Measurements from ENCODE around the gene PTF1A.

PTF1A gene

DNA sequence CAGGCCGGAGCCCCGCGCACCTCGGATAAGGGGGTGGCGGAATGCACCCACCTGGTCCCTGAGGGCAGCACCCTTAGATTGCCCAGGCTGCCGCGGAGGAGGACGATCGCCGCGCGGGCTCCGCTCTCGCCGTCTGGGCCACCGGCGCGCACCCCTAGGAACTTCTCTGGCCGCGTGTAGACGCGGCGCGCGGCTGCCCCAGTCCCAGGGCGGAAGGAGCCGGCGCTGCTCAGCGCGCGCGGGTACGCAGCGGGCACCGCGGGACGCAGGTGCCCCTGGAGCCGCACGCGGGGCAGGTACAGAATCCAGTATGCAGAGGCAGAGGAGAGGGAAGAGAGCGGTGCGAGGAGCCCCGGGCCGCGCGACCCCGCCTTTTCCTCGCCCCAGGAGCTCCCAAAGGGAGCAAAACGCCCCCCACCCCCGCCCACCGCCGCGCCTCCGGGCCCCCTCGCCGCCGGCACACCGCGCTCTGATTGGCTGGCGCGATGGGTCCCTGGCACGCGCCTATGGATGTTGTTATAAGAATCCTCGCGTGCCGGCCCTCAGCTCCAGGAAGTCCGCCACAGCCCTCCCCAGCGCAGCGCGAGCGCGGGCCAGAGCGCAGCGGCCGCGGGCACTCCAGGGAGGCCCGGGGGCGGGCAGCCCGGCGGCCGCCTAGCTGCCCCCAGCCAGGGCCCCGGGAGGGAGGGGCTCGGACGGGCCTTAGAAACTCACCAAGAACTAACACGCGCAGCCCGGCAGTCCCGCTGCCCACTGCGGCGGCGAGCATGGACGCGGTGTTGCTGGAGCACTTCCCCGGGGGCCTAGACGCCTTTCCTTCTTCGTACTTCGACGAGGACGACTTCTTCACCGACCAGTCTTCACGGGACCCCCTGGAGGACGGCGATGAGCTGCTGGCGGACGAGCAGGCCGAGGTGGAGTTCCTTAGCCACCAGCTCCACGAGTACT lies at the start of gene PTF1A:
TSS of gene PTF1A (plus strand) at position 549 of the 948 bp plus-strand sequence. CDS start at position 768, 219 bp downstream.
- DNase-seq, result no peak

DNA sequence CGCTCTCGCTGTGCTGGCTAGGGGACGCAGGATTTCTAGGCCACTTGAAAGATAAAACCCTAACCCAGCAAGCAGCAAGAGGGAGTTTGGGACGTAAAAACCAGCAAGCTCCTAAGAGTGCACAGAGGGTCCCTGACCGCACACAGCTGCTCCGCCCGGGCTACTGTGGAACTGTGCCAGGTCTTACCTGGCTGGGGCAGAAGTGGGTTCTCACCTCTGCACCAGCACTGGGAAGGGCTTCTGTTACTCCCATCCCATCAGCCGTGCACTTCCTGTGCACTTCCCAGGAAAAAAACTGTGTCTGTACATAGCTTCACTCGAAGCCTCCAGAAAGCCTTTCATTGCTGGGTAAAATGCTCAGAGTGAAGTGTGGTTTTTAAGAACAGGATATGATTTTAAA lies 45.9 kb upstream of the PTF1A start:
- no peak for DNase-seq

DNA sequence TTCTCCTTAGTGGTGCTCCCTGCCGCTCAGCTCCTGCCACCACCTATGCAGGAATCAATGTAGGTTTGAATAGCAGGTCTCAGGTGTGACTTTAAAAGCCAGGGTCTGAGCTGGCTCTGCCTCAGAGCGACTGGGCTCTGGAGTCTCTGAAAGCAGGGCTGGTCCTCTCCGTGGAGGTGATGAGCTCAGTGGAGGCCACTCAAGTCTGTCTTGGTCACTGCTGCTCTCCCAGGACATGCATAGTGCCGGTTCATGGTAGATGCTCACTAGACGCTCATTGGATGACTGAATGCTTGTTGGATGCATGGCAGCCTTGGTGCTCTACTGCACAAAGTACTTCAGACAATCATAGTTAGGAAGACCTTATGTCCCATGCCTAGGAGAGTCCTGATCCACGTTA lies 45.1 kb upstream of the PTF1A start:
- DNase-seq, result no peak

GRCh38 chr10:23148214-23148613 lies 43.9 kb upstream of the PTF1A start:
- no peak for DNase-seq

GRCh38 chr10:23150091-23150490 lies 42.0 kb upstream of the PTF1A start:
- no peak for DNase-seq

GRCh38 chr10:23150610-23151009 lies 41.5 kb upstream of the PTF1A start:
- DNase-seq, result no peak

- DNase-seq, result no peak
These were observed 41.0 kb upstream of the PTF1A start for GRCh38 chr10:23151071-23151470.

- no peak for DNase-seq
These were observed 36.9 kb upstream of the PTF1A start for GRCh38 chr10:23155169-23155568.

DNA sequence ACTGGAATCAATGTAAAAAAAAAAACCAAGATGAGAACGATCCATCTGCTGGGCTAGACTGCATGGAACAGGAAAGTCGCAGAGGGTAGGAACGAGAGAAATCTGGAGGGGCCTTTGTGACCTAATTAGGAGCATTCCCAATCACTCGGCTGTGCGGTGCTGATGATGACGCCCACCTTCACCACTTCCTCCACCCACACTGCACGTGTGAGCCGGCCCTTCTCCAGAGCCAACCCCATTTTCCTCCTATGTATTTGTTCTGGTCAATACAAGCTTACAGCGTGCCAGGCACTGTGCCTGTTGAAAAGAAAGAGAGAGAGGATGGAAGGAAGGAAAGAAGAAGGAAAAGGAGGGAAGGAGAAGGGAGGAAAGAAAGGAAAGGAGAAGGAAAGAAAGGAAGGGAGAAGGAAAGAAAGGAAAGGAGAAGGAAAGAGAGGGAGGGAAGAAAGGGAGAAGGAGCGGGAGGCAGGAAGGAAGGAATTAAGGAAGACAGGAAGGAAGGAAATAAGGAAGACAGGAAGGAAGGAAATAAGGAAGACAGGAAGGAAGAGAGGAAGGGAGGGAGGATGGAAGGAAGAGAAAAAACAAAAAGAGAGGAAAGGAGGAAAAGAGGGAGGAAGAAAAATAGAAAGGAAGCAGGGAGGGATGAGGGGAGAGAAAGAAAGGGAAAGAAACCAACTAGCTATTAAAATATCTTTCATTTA lies 35.5 kb upstream of the PTF1A start:
- no peak for DNase-seq

- no peak for DNase-seq
These were observed 34.9 kb upstream of the PTF1A start for GRCh38 chr10:23157239-23157681.

DNA sequence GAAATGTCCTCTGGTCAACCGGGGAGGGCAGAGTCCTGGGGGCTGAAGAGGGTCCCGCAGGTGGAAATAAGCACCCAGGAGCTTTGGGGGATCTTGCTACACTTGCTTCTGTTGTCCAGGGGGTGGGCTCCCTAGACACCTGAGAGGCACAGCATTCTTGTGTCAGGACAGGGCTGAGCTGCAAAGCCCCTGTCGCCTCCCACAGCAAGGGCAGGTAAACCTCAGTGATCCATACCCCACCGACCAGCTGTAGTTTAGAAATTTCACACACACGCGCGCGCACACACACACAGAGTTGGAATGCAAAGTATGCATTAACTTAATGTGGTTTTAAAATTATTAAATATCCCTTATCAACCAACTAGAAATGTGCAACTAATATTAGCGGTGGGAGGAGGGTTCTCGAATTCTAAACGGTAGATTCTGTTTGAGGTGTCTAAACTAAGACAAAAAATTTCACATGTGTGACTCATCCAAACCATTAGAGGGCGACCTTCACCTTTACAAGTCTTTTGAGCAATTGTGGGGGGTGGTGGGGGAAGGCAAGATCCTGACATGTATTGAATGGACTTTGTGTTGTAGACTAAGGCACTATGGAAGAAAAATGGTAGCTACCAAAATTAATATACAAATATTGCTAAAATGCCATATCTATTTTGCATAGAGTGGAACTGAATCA lies 34.3 kb upstream of the PTF1A start:
- DNase-seq, result peak in 1 of 2 experiments; percentile 5

DNA sequence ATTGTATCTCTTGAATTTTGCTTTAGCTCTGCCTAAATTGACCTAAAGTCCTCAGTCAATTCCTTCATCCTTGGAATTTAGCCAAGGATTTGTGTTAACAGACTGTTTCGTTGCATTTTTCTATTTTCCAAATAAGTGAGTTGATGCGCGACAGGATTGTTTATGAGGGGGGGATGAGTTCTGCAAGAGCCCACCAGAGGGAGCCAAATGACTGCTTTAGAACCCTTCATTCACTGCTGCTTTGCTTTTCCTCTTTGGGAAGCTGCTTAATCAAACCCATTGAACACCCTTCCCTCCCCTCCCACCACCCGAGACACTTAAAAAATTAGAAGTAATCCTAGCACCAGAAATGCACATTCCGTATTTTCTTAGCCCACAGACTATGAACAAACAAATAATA lies 33.7 kb upstream of the PTF1A start:
- peak; percentile 2 to 11 for DNase-seq

- DNase-seq, result no peak
These were observed 20.8 kb upstream of the PTF1A start for GRCh38 chr10:23171232-23171876.

GRCh38 chr10:23172429-23173213 lies 19.5 kb upstream of the PTF1A start:
- DNase-seq, result no peak

- DNase-seq, result no peak
These were observed 18.7 kb upstream of the PTF1A start for GRCh38 chr10:23173214-23174073.

DNA sequence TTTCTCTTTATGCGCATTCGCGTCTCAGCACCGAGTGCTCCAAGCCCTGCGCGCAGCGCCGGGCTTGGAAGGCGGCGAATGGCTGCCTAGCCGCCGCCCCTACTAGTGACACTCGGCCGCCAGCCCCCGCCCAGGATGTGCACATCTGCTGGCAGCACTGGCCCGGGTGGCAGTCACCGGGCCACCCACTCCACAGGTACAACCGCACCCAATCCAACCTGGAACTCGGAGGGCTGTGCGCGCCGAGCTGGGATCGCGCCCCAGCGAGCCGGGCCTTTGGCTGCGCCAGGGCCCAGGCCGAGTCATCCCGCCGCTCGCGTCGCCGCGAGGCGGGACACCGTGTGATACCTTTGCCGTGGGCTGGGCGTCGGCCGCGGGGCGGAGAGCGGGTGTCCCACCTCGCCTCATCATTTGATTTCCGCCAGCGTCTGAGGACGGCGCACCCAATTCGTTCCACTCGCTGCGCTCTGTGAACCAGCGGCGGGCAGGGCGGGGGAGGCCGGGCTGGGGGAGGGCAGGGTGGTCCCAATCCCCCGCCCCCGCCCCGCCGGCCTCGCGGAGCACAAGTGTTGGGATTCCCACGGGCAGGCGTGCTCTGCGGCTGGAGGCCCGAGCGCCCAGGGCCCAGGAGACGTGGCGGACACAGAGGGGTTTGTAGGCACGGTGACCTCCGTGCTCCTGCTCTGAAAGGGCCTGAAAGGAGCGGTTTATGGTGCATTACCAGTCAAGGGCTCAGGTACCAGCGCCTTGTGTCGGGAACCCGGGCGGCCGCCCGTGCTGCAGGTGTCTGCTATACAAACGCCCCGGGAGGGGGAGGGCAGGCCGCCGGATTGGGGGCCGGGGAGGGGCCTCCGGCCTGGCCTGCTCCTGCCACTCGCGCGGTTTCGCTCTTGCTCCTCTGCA lies 17.8 kb upstream of the PTF1A start:
- no peak for DNase-seq

DNA sequence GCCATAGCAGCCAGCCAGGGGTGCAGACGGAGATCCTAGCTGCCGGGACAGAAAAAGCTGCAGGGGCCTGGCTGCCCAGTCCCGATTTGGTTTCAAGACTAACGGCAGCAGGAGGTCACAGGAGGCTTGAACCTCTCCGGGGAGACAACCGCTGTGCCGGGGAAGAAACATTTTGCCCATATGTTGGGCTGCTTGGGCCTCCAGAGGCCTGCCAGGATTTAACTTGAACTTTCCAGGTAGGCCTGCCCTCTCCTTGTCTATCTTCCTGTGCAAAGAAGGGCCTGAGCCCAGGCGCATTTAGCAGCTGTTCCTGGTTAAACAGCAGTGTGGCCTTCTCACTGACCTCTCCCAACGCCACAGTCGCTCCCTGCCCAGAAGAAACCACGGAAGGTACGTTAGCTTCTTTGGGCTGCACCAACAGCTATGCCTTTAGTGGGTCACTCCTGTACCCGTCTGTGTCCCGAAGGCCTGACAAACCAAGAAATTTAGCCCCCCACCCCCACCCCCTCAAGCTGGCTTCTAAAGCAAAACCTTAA lies 17.1 kb upstream of the PTF1A start:
- no peak for DNase-seq

GRCh38 chr10:23186178-23186577 lies 5.9 kb upstream of the PTF1A start:
- DNase-seq, result no peak

DNA sequence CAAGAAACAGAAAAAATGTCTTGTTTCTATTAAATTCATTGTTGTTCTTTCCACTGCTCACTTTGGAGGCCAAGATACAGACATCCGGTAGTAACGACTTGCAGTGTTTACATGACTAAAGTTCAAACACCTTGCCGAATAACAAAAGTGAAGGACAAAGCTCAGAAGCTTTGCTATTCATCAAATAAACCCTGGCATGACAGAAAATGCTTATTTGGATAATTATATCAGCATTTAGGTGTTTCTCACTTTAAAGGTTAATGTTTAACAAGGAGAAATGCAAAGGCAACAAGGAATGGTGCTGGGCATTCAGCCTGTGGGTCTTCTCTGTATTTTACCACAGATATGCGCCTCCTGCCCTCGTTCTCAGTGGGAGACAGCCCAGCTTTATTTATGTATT lies 5.4 kb upstream of the PTF1A start:
- no peak for DNase-seq

GRCh38 chr10:23187155-23187554 lies 5.0 kb upstream of the PTF1A start:
- no peak for DNase-seq

Data from NCI-H187 (cell line).